ENCODE results near the gene DDI2.
"Not testable (repeated sequence)": the region's sequence is repeated elsewhere in the genome, so short reads cannot be mapped to it uniquely, and the experiment has no call there.

Gene DDI2

GRCh38 chr1:15637826-15638225 lies 20.6 kb downstream of the DDI2 start:
- no peak for FAIRE-seq

GRCh38 chr1:15639262-15639661 lies 22.0 kb downstream of the DDI2 start:
- FAIRE-seq, result no peak

GRCh38 chr1:15639931-15640330 lies 22.7 kb downstream of the DDI2 start:
- FAIRE-seq, result no peak

- FAIRE-seq, result no peak
Observed at GRCh38 chr1:15640667-15641066, 23.4 kb downstream of the DDI2 start.

GRCh38 chr1:15649937-15650336 lies 32.7 kb downstream of the DDI2 start:
- no peak for FAIRE-seq

- FAIRE-seq, result no peak
Observed at GRCh38 chr1:15650433-15650832, 33.2 kb downstream of the DDI2 start.

- FAIRE-seq, result not testable (repeated sequence)
Observed at GRCh38 chr1:15652130-15652529, 34.9 kb downstream of the DDI2 start.

GRCh38 chr1:15654091-15654690 lies 36.9 kb downstream of the DDI2 start:
- FAIRE-seq, result no peak

GRCh38 chr1:15656464-15656863 lies 39.2 kb downstream of the DDI2 start:
- no peak for FAIRE-seq

GRCh38 chr1:15657021-15657420 lies 39.8 kb downstream of the DDI2 start:
- FAIRE-seq, result no peak

GRCh38 chr1:15660151-15660550 lies 42.9 kb downstream of the DDI2 start:
- no peak for FAIRE-seq

- FAIRE-seq, result no peak
Observed at GRCh38 chr1:15662477-15662876, 45.2 kb downstream of the DDI2 start.

- no peak for FAIRE-seq
Observed at GRCh38 chr1:15663925-15664324, 46.7 kb downstream of the DDI2 start.

- no peak for FAIRE-seq
Observed at GRCh38 chr1:15667362-15667761, 50.1 kb downstream of the DDI2 start.

- no peak for FAIRE-seq
Observed at GRCh38 chr1:15668089-15668754, 51.0 kb downstream of the DDI2 start.

GRCh38 chr1:15669074-15669473 lies 51.8 kb downstream of the DDI2 start:
- no peak for FAIRE-seq

- no peak for FAIRE-seq
Observed at GRCh38 chr1:15669864-15670263, 52.6 kb downstream of the DDI2 start.

- no peak for FAIRE-seq
Observed at GRCh38 chr1:15671430-15671829, 54.2 kb downstream of the DDI2 start.

GRCh38 chr1:15674386-15675159 lies 57.3 kb downstream of the DDI2 start:
- FAIRE-seq, result no peak

GRCh38 chr1:15676010-15676409 lies 58.8 kb downstream of the DDI2 start:
- FAIRE-seq, result no peak

- no peak for FAIRE-seq
Observed at GRCh38 chr1:15676688-15677661, 59.7 kb downstream of the DDI2 start.

GRCh38 chr1:15678578-15678977 lies 61.3 kb downstream of the DDI2 start:
- FAIRE-seq, result no peak

- FAIRE-seq, result no peak
Observed at GRCh38 chr1:15680131-15680530, 62.9 kb downstream of the DDI2 start.

Data from endometrium (tissue), 2 donors.